Smooth muscle cell (in vitro differentiated cells): Measurements from ENCODE around the gene CIT. TPM values are rescaled to one million over a fixed set of nuclear protein-coding genes. Genes with fewer than 3 reads are reported as not detected.

ENCODE experiments used
- DNase-seq: peaks from one replicate; lab custom pipeline; 2025; ENCODE audit not compliant: unreplicated experiment; lab: John Stamatoyannopoulos, UW
- H2AFZ ChIP-seq: fragments of 200-600 bp; sonication (generic); 2 replicates; pipeline ENCODE4 v1.6.0; 2016; ENCODE audit warnings: antibody characterized with exemption, low read depth, mild to moderate bottlenecking
- H3F3A ChIP-seq: fragments of 200-600 bp; sonication (generic); 2 replicates; pipeline ENCODE4 v1.6.0; 2017; ENCODE audit warnings: antibody characterized with exemption, low read depth
- H3K27ac ChIP-seq: fragments of 200-600 bp; sonication (generic); 2 replicates; pipeline ENCODE4 v1.5.1; 2016; ENCODE audit warnings: low read depth, mild to moderate bottlenecking
- H3K27me3 ChIP-seq: fragments of 200-600 bp; sonication (generic); 2 replicates; pipeline ENCODE4 v1.6.1; 2016; ENCODE audit warnings: low read depth, mild to moderate bottlenecking
- H3K36me3 ChIP-seq: fragments of 200-600 bp; sonication (generic); 2 replicates; pipeline ENCODE4 v1.5.1; 2016; ENCODE audit warnings: low read depth
- H3K4me1 ChIP-seq: fragments of 200-600 bp; sonication (generic); 2 replicates; pipeline ENCODE4 v1.5.1; 2016; ENCODE audit warnings: low read depth
- H3K4me2 ChIP-seq: fragments of 200-600 bp; sonication (generic); 2 replicates; pipeline ENCODE4 v1.6.0; 2016; ENCODE audit warnings: mild to moderate bottlenecking
- H3K4me3 ChIP-seq: fragments of 200-600 bp; sonication (generic); 2 replicates; pipeline ENCODE4 v1.5.1; 2016; ENCODE audit warnings: mild to moderate bottlenecking
- H3K79me2 ChIP-seq: fragments of 200-600 bp; sonication (generic); 2 replicates; pipeline ENCODE4 v1.6.0; 2016; ENCODE audit warnings: low read depth, mild to moderate bottlenecking
- H3K9ac ChIP-seq: fragments of 200-600 bp; sonication (generic); 2 replicates; pipeline ENCODE4 v1.6.0; 2016; ENCODE audit warnings: low read depth
- H3K9me3 ChIP-seq: fragments of 200-600 bp; sonication (generic); replicated peaks from 2 replicates; pipeline ENCODE4 v1.5.1; 2016; ENCODE audit warnings: low read depth
- H4K20me1 ChIP-seq: fragments of 200-600 bp; sonication (generic); 2 replicates; pipeline ENCODE4 v1.6.0; 2016; ENCODE audit warnings: low read depth
- CTCF ChIP-seq: fragments of 200-600 bp; sonication (generic); IDR thresholded peaks from 2 replicates; pipeline ENCODE4 v1.5.1; 2017; ENCODE audit warnings: borderline replicate concordance, mild to moderate bottlenecking, antibody characterized with exemption; ENCODE audit not compliant: insufficient read depth, poor library complexity, severe bottlenecking
- WGBS: methylation state at CpG from one replicate; pipeline ENCODE4 v1.1.7; 2016; ENCODE audit warnings: low lambda C conversion rate; 5-methylcytosine and 5-hydroxymethylcytosine counted together
- polyA plus RNA-seq: library from polyadenylated mRNA; unstranded; fragments of >200 nt; fragmentation: Nextera tagmentation; extraction: Ambion mirVana; gene quantifications from 2 replicates; pipeline ENCODE4 v1.2.1, GENCODE V29; 2016
- total RNA-seq: library from RNA; depleted of rRNA; stranded (reverse); fragments of >200 nt; gene quantifications from 2 replicates; pipeline ENCODE4 v1.2.3, GENCODE V29; 2014

Gene CIT
- total and polyA plus RNA-seq, 2 experiments from 2014 or later, result 3.2 to 9.1 TPM

DNA sequence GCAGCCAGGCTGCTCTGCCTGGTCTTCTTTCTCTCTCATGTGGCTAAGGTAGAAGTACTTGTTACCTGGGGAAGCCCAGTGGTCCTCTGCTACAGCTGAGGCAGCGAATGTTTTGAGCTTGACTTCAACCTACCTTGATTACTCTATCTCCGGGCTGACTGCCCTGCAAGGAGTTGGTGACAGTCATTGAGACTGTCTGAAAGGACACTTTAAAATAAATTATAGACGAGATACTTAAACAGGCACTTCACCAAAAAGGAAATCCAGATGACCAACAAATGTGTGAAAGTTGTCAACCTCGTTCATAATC is 474 bp upstream of the CIT start:
- H3K9me3 ChIP-seq, result no peaks in the 10 kb centered on the region
- no peak overlapping the region for H3K27ac ChIP-seq
- peak overlapping the region; percentile 90 for H3K4me2 ChIP-seq
- peaks cover 13% of the 10 kb centered on the region for H3K4me1 ChIP-seq
- no peak overlapping the region for H3K9ac ChIP-seq
- no peak for DNase-seq
- no peak for TF ChIP-seq CTCF
- H2AFZ ChIP-seq, result peak overlapping the region; percentile 100
- H3F3A ChIP-seq, result no peaks in the 10 kb centered on the region
- WGBS, result 38% methylated on average over 4 of the region's 4 CpGs
- no peaks in the 10 kb centered on the region for H3K79me2 ChIP-seq
- H3K27me3 ChIP-seq, result peaks cover 5% of the 10 kb centered on the region
- no peaks in the 10 kb centered on the region for H4K20me1 ChIP-seq
- peak overlapping the region; percentile 90 for H3K4me3 ChIP-seq
- H3K36me3 ChIP-seq, result no peaks in the 10 kb centered on the region

GRCh38 chr12:119870457-119870856 is 6.7 kb downstream of the CIT start:
- H3K9ac ChIP-seq, result no peak overlapping the region
- no peaks in the 10 kb centered on the region for H4K20me1 ChIP-seq
- DNase-seq, result no peak
- H2AFZ ChIP-seq, result no peak overlapping the region
- no peak overlapping the region for H3K4me2 ChIP-seq
- no peaks in the 10 kb centered on the region for H3K36me3 ChIP-seq
- H3K4me1 ChIP-seq, result no peaks in the 10 kb centered on the region
- no peak overlapping the region for H3K27ac ChIP-seq
- no peaks in the 10 kb centered on the region for H3F3A ChIP-seq
- no peaks in the 10 kb centered on the region for H3K9me3 ChIP-seq
- WGBS, result 90% methylated on average over 5 of the region's 5 CpGs
- no peak overlapping the region for H3K4me3 ChIP-seq
- H3K27me3 ChIP-seq, result no peaks in the 10 kb centered on the region
- no peak for TF ChIP-seq CTCF
- H3K79me2 ChIP-seq, result no peaks in the 10 kb centered on the region

GRCh38 chr12:119869720-119870119 is 7.4 kb downstream of the CIT start:
- no peak overlapping the region for H3K27ac ChIP-seq
- no peaks in the 10 kb centered on the region for H3K79me2 ChIP-seq
- H3K27me3 ChIP-seq, result no peaks in the 10 kb centered on the region
- no peaks in the 10 kb centered on the region for H3K9me3 ChIP-seq
- no peaks in the 10 kb centered on the region for H3K36me3 ChIP-seq
- H3K9ac ChIP-seq, result no peak overlapping the region
- H2AFZ ChIP-seq, result no peak overlapping the region
- no peaks in the 10 kb centered on the region for H3F3A ChIP-seq
- H3K4me1 ChIP-seq, result no peaks in the 10 kb centered on the region
- WGBS, result 87% methylated on average over 5 of the region's 5 CpGs
- H4K20me1 ChIP-seq, result no peaks in the 10 kb centered on the region
- H3K4me2 ChIP-seq, result no peak overlapping the region
- no peak for TF ChIP-seq CTCF
- DNase-seq, result no peak
- H3K4me3 ChIP-seq, result no peak overlapping the region

DNA sequence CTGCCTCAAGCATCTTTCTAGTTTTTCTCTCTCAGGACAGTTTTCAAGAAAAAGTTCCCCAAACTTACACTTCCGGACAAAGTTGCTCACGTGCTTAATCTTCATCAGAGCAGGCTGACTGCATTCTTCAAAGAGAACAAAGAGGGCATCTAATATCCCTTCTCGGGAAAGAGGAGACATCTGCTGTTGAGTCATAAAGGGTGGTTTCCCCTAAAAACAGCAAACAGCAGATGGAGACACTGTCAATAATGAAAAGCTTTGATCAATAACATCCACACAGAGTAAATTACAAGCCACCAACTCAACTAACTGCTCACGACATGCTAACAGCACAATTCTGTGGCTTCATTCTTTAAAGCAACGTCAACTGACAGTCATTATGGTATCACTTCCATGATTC is 8.1 kb downstream of the CIT start:
- Histone ChIP-seq H3K4me2 (no peak overlapping the region), H3K27me3 (no peaks in the 10 kb centered on the region), H3F3A (no peaks in the 10 kb centered on the region), H3K9me3 (no peaks in the 10 kb centered on the region), H3K9ac (no peak overlapping the region), H3K79me2 (no peaks in the 10 kb centered on the region), H3K4me3 (no peak overlapping the region), H2AFZ (no peak overlapping the region), H4K20me1 (no peaks in the 10 kb centered on the region), H3K27ac (no peak overlapping the region), H3K36me3 (no peaks in the 10 kb centered on the region), H3K4me1 (no peaks in the 10 kb centered on the region)
- WGBS, result 58% methylated on average over 5 of the region's 5 CpGs
- TF ChIP-seq CTCF, result no peak
- DNase-seq, result no peak
